HCT116 (cell line): ENCODE results near the gene CRB1. TPM values are rescaled to one million over a fixed set of nuclear protein-coding genes. Genes with fewer than 3 reads are reported as not detected.
"Not testable (repeated sequence)": the region's sequence is repeated elsewhere in the genome, so short reads cannot be mapped to it uniquely, and the experiment has no call there.

Experiments
- ATAC-seq: fragments of 200-7000 bp; cut with Tn5 transposase; 2 replicates; pipeline ENCODE4 v1.9.1; 2020; ENCODE audit warnings: mild to moderate bottlenecking, moderate library complexity
- BruUV-seq: library from RNA; stranded (reverse); fragments of 400-500 nt; replicated peaks from 2 replicates; lab custom pipeline; 2021; lab: Mats Ljungman, UMichigan
- CTCF ChIA-PET: fragments of 300-600 bp; sonication (Branson Sonifier 250); formaldehyde crosslinking; loops from one replicate; lab custom pipeline; 2021; ENCODE audit warnings: antibody characterized with exemption; lab: Charles Lee
- POLR2A ChIA-PET: fragments of 300-600, 350-600 bp; sonication (Branson Sonifier 250); formaldehyde crosslinking; loops from one replicate; lab custom pipeline; 2021; ENCODE audit warnings: antibody characterized with exemption; lab: Charles Lee
- RAD21 ChIA-PET, 2 experiments: fragments of 300-600 bp; sonication (Branson Sonifier 250); formaldehyde crosslinking; loops; one replicate each; lab custom pipeline; 2023; ENCODE audit warnings: low total read pairs in 2 of 2; ENCODE audit not compliant: uncharacterized antibody in 2 of 2, unreplicated experiment in 2 of 2, low non-redundant PET in 1 of 2; lab: Charles Lee
- DNase-seq: peaks from one replicate; pipeline ENCODE4 v3.0.0-alpha.2; 2010; ENCODE audit warnings: low read depth, low spot score
- H2AFZ ChIP-seq: fragments of 200-600 bp; shearing (Covaris generic), sonication (generic); 2 replicates; pipeline ENCODE4 v1.6.1; 2017; ENCODE audit warnings: low read depth, mixed run types, mixed read lengths, antibody characterized with exemption, low read length; ENCODE audit not compliant: poor library complexity, severe bottlenecking
- H3K27ac ChIP-seq: 2 replicates; pipeline ENCODE4 v1.5.1; 2012; ENCODE audit warnings: low read depth, low read length
- H3K27me3 ChIP-seq: fragments of 200-600 bp; sonication (generic); 2 replicates; pipeline ENCODE4 v1.6.1; 2016; ENCODE audit warnings: mixed run types, low read length, mixed read lengths; ENCODE audit not compliant: insufficient read depth
- H3K36me3 ChIP-seq, 2 experiments: fragments of 200-500 bp in 1 of 2; fragments of 200-600 bp in 1 of 2; sonication (Bioruptor generic) in 1 of 2; sonication (generic) in 1 of 2; 2 replicates each; pipeline versions ENCODE4 v1.5.1 to v1.6.1; 2014 to 2016; ENCODE audit warnings: low read length in 2 of 2, inconsistent platforms in 1 of 2, mixed read lengths in 1 of 2, mixed run types in 1 of 2; ENCODE audit not compliant: insufficient read depth in 2 of 2, control insufficient read depth in 1 of 2
- H3K4me1 ChIP-seq, 2 experiments: fragments of 200-600 bp in 1 of 2; sonication (generic) in 1 of 2; 2 replicates each; pipeline versions ENCODE4 v1.5.1 to v1.6.1; 2012 to 2017; ENCODE audit warnings: low read length in 2 of 2, inconsistent platforms in 1 of 2, mild to moderate bottlenecking in 1 of 2, mixed read lengths in 1 of 2, mixed run types in 1 of 2, moderate library complexity in 1 of 2; ENCODE audit not compliant: insufficient read depth in 2 of 2, control insufficient read depth in 1 of 2
- H3K4me2 ChIP-seq: fragments of 200-600 bp; sonication (generic); 2 replicates; pipeline ENCODE4 v1.6.1; 2017; ENCODE audit warnings: mixed run types, low read length, mixed read lengths
- H3K4me3 ChIP-seq, 2 experiments: fragments of 200-600 bp in 1 of 2; sonication (generic) in 1 of 2; replicated peaks in 1 of 2; 2 replicates each; pipeline ENCODE4 v1.5.1; 2011 to 2016; ENCODE audit warnings: low read length in 2 of 2, control low read depth in 1 of 2, low read depth in 1 of 2, mild to moderate bottlenecking in 1 of 2, mixed read lengths in 1 of 2, mixed run types in 1 of 2
- H3K79me2 ChIP-seq: fragments of 200-600 bp; sonication (generic); 2 replicates; pipeline ENCODE4 v1.6.1; 2017; ENCODE audit warnings: mild to moderate bottlenecking, mixed run types, low read length, moderate library complexity, mixed read lengths; ENCODE audit not compliant: insufficient read depth
- H3K9ac ChIP-seq: fragments of 200-600 bp; sonication (generic); 2 replicates; pipeline ENCODE4 v1.6.1; 2016; ENCODE audit warnings: low read length, mixed read lengths
- H3K9me2 ChIP-seq: fragments of 200-600 bp; sonication (generic), shearing (Covaris generic); 2 replicates; pipeline ENCODE4 v1.6.1; 2017; ENCODE audit warnings: mixed run types, mild to moderate bottlenecking, moderate library complexity; ENCODE audit not compliant: insufficient read depth
- H3K9me3 ChIP-seq, 2 experiments: fragments of 200-500 bp in 1 of 2; fragments of 200-600 bp in 1 of 2; sonication (Bioruptor generic) in 1 of 2; sonication (generic) in 1 of 2; 2 replicates each; pipeline ENCODE4 v1.6.1; 2014 to 2017; ENCODE audit warnings: low read length in 2 of 2, mixed read lengths in 2 of 2, inconsistent platforms in 1 of 2, low read depth in 1 of 2, mild to moderate bottlenecking in 1 of 2, mixed run types in 1 of 2, moderate library complexity in 1 of 2; ENCODE audit not compliant: control insufficient read depth in 1 of 2, insufficient read depth in 1 of 2
- H4K20me1 ChIP-seq: fragments of 200-600 bp; sonication (generic), shearing (Covaris generic); 2 replicates; pipeline ENCODE4 v1.6.1; 2017; ENCODE audit warnings: mixed run types, mild to moderate bottlenecking, moderate library complexity; ENCODE audit not compliant: insufficient read depth
- EGR1 ChIP-seq: IDR thresholded peaks from 2 replicates; pipeline ENCODE4 v1.6.1; 2012; ENCODE audit warnings: low read depth
- EZH2 ChIP-seq: fragments of 200-600 bp; sonication (generic); IDR thresholded peaks from 2 replicates; pipeline ENCODE4 v1.6.1; 2017; ENCODE audit warnings: antibody characterized with exemption, mixed run types
- EZH2phosphoT487 ChIP-seq: fragments of 200-600 bp; IDR thresholded peaks from 2 replicates; pipeline ENCODE4 v1.6.1; 2018; ENCODE audit warnings: antibody characterized with exemption, borderline replicate concordance
- JUND ChIP-seq: IDR thresholded peaks from 2 replicates; pipeline ENCODE4 v1.6.1; 2012
- POLR2A ChIP-seq: IDR thresholded peaks from 2 replicates; pipeline ENCODE4 v1.7.0; 2011; ENCODE audit warnings: borderline replicate concordance; ENCODE audit not compliant: insufficient read depth, insufficient read length; ENCODE audit errors: extremely low read depth
- POLR2AphosphoS5 ChIP-seq: IDR thresholded peaks from 2 replicates; pipeline ENCODE4 v1.6.1; 2011; ENCODE audit warnings: mild to moderate bottlenecking, low read depth, low read length, moderate library complexity
- RAD21 ChIP-seq: IDR thresholded peaks from 2 replicates; pipeline ENCODE4 v1.6.1; 2012; ENCODE audit warnings: low read depth, mild to moderate bottlenecking
- SIN3A ChIP-seq: IDR thresholded peaks from 2 replicates; pipeline ENCODE4 v1.6.1; 2012; ENCODE audit warnings: low read depth
- SP1 ChIP-seq: IDR thresholded peaks from 2 replicates; pipeline ENCODE4 v1.6.1; 2012; ENCODE audit warnings: low read depth
- YY1 ChIP-seq: IDR thresholded peaks from 2 replicates; pipeline ENCODE4 v1.6.1; 2011; ENCODE audit warnings: low read length, low read depth, moderate library complexity, mild to moderate bottlenecking; ENCODE audit not compliant: insufficient replicate concordance; ENCODE audit errors: extremely low read depth
- intact Hi-C: fragments of 100-400 bp; cut with micrococcal nuclease; formaldehyde crosslinking; loops from 2 replicates; pipeline ENCODE4 v1.10.0; 2022
- total RNA-seq: library from RNA; stranded (reverse); gene quantifications from one replicate; pipeline ENCODE4 v1.2.1, GENCODE V29; 2021; ENCODE audit not compliant: unreplicated experiment

The CRB1 gene
- total RNA-seq, 1 experiment from 2014 or later, result 0.07 TPM

- POLR2A ChIA-PET, BruUV-seq, intact Hi-C loops: not testable (repeated sequence)
Observed at GRCh38 chr1:197491505-197491904, 223.5 kb downstream of the CRB1 start.

GRCh38 chr1:197496722-197497121 lies 228.7 kb downstream of the CRB1 start:
- no peak overlapping the region for H2AFZ ChIP-seq
- RAD21 ChIA-PET, result no interaction called here
- H3K27ac ChIP-seq, result no peak overlapping the region
- H3K4me1 ChIP-seq, result no peaks in the 10 kb centered on the region
- no peaks in the 10 kb centered on the region for H3K36me3 ChIP-seq
- H3K4me3 ChIP-seq, result no peak overlapping the region
- ATAC-seq (no peak), DNase-seq (no peak)
- no peaks in the 10 kb centered on the region for H3K9me3 ChIP-seq
- H4K20me1 ChIP-seq, result no peaks in the 10 kb centered on the region
- POLR2A ChIA-PET, result no interaction called here
- BruUV-seq, result no TSS peak
- no peak overlapping the region for H3K9ac ChIP-seq
- H3K9me2 ChIP-seq, result no peaks in the 10 kb centered on the region
- CTCF ChIA-PET, result no interaction called here
- no peaks in the 10 kb centered on the region for H3K27me3 ChIP-seq
- intact Hi-C loops, result no loop called here
- no peak overlapping the region for H3K4me2 ChIP-seq
- no peaks in the 10 kb centered on the region for H3K79me2 ChIP-seq
- TF ChIP-seq JUND (no peak), EZH2phosphoT487 (no peak), EGR1 (no peak), SIN3A (no peak), POLR2AphosphoS5 (no peak), EZH2 (no peak), SP1 (no peak), RAD21 (no peak), YY1 (no peak), POLR2A (no peak)
- TF ChIP-seq, all 23 proteins: peak for 0

More at GRCh38 chr1:197491505-197491904, 223.5 kb downstream of the CRB1 start:
- H4K20me1 ChIP-seq, H3K9me2 ChIP-seq, H3K4me1 ChIP-seq, ATAC-seq, DNase-seq, H3K79me2 ChIP-seq, RAD21 ChIA-PET, H3K4me2 ChIP-seq, H3K36me3 ChIP-seq, CTCF ChIA-PET, H3K27me3 ChIP-seq, H3K4me3 ChIP-seq, H3K9ac ChIP-seq, H3K27ac ChIP-seq, H2AFZ ChIP-seq, H3K9me3 ChIP-seq: not testable (repeated sequence)
